ENCODE results near the gene DNAJC18.

DNA sequence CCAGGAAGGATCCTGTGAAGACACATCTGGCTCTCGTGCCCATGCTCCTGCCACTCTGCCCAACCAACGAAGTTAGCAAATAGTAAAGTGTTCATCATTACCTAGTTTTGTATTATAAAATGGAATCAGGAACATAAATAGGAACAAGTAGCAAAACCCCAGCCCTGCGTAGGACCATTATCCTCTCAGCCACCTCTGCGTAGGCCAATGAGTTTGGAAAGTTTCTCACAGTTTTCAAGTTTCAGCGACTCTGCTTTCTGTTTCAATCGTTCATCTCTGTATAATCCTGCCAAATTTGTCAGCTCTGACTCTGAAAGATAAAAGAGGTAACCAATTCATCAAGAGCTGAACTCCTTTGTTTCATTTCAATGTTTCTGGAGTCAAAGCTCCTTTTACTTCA, 25.4 kb downstream of the DNAJC18 start:
- TF ChIP-seq CTCF (tag by site-specific recombination; IDR thresholded peaks at IDR 0.05) (no peak), PRDM1 (tag by site-specific recombination; IDR thresholded peaks at IDR 0.05) (no peak)

Data from HEK293 (cell line).